COLO668 (cell line): ENCODE results near the gene PRR36.

ENCODE experiments used
- DNase-seq: peaks from one replicate; lab custom pipeline; 2025; ENCODE audit not compliant: unreplicated experiment; lab: John Stamatoyannopoulos, UW

PRR36 gene

DNA sequence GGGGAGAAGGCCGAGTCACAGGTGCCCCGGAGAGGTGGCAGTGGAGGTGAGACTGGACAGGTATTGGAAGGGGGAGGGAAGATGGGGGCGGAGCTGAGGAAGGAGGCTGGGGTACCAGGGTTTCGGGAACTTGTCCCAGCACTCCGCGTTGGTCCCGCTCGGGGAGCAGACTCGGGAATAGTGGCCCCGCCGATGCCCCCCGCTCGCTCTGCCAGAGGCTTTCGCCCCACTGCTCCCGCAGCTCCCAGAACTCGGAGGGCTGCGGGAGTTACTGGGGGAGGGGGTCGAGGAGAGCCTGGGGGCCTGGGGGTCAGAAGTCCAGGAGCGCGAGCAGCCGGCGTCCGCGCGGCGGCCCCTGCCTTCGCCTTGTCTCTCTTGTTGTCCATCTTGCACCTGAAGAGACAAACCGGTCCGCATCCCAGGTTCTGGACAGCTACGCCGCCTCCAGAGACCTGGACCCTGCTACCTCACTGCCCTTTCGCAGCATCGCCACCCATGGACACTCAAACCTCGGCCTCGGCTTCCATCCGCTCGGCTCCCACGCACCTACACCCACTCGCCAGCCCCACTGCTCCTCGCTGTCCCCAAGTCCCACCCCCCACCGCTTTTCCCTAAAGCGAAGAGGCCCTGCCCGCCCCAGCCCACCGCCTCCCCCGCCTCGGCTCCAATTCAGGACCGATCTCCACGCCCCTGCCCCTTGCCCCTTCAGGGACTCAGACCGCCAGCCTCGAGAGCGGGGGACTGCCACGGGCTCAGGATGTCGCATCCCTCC, 700 bp downstream of the PRR36 start:
- DNase-seq, result no peak

DNA sequence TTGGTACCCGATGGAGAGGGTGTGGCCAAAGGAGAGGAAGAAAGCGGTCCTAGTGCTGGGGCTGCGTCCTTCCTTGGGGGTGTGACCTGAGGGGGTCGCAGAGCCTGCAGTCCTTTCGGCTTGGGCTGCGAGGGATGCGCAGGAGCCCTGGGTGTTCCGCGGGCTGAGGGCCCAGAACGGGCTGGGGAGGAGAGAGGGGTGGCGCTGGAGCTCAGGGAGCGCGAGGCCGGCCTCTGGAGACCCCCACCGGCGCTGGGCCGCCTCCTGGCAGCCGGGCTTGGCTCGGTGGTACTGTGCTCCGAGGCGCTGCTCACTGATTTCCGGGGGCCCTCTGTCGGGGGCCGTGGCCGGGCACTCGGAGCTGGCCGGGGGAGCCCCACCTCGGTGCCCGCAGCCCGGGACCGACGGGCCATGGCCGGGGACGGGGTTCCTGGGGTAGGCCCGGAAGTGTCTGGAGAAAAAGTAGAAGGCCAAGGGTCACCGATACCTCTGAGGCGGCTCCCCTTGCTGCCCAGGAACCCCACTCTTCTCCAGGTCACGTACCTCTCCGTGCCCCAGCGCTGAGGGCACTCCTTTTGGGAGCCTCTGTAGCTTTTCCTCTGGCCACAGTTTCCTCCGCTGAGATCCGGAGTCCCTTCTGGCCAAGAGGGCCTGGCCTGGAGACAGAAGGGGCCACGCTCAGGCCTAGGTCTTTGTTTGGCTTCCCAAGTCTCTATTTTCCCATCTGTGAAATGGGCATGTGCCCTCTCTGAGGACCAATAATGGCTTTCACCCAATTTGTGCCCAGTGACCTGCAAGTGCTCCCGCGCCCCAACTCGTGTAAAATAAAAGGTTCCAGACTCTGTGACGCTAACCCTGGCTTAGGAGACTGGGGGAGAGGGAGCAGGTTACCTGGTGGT, 1.6 kb downstream of the PRR36 start:
- DNase-seq, result no peak

DNA sequence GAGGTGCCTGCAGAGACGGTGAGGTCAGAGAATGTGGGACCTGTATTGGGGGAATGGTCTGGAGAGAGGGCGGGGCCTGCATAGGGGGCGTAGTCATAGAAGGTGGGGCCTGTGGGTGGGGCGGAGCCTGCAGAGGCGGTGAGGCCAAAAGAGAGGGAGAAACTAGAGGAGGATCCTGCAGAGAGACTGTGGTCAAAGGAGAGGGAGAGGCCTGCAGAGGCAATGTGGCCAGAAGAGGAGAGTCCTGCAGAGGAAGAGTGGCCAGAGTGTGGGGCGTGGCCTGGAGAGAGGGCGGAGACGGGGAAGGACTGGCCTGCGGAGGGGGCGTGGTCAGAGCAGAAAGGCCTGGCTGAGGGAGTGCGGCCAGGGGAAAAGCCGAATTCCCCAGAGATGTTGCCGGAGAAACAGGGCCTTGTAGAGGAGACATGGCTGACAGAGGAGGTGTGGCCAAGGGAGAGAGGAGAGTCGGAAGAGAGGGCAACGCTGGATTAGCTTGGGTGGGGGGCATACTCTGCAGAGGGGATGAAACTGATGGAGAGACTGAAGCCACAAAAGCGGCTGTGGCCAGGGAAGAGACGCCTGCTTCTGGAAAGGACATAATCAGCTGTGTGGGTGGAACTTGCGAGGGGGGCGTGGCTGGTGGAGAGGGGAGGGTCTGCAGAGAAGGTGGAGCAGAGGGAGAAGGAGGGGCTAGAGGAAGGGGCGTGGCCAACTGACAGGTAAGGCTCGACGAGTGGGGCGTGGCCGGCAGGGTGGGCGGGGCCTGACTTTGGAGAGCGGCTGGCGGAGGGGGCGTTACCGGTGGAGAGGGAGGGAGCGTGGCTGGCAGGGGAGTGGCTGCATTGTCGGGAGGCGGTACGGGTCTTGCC, 2.5 kb downstream of the PRR36 start:
- DNase-seq, result peak; percentile 89

DNA sequence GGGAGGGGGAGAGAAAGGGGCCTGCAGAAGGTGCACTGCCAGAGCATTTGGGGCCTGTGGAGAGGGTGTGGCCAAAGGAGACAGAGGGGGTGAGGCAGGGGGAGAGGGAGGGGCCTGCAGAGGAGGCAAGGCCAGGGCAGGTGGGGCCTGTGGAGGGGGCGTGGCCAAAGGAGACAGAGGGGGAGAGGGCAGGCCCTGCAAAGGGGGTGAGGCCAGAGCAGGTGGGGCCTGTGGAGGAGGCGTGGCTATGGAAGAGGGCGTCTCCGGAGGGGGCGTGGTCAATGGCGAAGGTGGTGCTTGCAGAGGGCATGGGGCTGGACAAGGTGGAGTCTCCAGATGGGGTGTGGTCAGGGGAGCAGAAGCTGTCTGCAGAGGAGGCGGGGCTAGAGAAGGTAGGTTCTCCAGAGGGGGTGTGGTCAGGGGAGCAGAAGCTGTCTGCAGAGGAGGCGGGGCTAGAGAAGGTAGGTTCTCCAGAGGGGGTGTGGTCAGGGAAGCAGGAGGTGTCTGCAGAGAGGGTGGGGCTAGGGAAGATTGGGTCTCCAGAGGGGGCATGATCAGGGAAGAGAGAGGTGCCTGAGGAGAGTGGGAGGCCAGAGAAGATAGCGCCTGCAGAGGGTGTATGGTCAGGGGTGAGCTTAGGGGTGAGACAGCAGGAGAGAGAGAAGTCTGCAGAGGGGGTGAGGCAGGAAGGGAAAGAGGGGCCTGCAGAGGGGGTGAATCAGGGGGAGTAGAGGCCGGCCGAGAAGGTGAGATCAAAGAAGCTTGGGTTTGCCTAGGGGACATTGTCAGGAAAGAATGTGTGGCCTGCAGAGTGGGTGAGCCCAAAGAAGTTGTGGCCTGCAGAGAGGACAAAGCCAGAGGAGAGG, 3.4 kb downstream of the PRR36 start:
- peak; percentile 70 for DNase-seq

DNA sequence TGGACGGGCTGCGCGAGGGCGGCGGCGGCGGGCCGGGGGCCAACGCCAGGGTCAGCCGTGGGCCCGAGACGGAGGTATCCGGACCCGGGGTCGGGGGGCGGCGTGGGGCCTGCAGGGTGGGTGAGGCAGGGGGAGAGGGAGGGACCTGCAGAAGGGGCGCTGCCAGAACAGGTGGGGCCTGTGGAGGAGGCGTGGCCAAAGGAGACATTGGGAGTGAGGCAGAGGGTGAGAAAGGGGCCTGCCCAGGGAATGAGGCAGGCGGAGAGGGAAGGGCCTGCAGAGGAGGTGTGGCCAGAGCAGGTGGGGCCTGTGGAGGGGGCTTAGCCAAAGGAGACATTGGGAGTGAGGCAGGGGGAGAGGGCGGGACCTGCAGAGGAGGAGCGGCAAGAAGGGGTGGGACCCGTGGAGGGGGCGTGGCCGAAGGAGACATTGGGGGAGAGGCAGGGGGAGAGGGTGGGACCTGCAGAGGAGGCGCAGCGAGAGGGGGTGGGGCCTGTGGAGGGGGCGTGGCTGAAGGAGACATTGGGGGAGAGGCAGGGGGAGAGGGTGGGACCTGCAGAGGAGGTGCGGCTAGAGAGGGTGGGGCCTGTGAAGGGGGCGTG, 4.2 kb downstream of the PRR36 start:
- DNase-seq, result no peak

DNA sequence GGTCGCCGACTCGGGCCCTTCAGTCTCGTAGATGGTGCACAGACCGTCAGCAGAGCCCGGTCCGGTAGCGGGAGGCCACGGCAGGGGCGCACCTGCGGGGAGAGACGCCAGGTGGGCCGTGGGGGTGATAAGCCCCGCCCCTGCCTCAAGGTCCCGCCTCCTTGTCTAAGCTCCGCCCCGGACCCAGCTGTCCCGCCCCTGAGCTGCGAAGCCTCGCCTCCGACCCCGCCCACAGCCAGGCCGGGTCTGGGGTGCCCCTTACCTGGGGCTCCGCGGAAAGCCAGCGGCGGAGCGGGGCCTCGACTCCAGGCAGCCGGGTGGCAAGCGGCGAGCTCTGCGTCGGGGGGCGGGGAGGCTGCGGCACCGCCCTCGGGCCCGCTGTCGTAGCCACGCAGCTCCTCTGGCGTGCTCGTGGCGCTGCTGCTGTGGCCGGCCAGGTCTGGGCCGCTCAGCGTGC, 4.7 kb downstream of the PRR36 start:
- peak; percentile 63 for DNase-seq

DNA sequence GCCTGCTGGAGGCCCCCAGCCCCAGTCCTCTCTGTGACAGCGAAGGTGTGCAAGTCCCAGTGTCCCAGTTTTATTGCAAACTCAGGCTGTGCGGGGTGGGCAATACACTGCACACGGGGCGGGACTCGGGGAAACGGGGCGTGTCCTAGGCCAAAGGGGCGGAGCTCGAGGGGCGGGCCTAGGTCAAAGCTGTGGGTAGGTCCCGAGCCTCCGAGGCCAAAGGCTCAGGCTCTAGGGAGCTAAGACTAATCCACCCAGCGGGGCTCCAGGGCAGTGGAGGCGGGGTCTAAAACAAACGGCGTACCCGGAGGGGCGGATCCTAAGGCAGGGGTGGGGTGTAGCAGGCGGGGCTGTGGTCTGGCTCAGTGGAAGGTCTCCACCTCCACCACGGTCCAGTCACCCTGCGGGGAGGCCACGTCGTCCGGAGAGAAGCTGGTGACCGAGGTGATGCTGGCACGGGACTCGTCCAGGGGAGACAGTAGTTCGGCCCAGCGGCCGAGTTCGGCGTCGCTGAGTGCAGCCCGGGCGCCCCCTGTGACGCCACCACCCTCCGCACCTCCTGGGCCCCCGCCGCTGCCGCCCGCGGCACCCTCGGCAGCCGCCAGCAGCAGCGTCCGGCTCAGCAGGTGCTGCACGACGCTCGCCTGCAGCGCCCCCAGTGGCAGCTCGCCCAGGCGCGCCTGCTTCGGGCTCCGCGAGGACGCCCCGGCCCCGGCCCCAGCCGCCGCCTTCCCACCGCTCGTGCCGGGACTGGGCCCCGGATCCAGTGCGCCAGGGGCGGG, 5.3 kb downstream of the PRR36 start:
- peak; percentile 83 for DNase-seq

DNA sequence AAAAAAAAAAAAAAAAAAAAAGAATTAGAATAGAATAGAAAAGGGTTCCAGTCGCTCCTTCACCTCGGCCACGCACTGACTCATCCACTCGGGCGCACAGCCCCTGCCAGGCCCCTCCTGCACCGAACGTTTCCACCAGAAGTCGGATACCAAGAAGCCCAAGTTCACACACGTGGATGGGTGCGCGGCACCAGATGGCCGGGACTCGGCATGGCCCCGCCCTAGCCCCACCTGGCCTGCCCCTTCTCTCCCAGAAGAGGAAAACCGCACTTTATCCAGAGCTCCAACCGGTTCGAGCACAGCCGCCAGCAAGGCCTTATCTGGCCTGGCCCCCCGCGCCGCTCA, 5.9 kb downstream of the PRR36 start:
- DNase-seq, result no peak

DNA sequence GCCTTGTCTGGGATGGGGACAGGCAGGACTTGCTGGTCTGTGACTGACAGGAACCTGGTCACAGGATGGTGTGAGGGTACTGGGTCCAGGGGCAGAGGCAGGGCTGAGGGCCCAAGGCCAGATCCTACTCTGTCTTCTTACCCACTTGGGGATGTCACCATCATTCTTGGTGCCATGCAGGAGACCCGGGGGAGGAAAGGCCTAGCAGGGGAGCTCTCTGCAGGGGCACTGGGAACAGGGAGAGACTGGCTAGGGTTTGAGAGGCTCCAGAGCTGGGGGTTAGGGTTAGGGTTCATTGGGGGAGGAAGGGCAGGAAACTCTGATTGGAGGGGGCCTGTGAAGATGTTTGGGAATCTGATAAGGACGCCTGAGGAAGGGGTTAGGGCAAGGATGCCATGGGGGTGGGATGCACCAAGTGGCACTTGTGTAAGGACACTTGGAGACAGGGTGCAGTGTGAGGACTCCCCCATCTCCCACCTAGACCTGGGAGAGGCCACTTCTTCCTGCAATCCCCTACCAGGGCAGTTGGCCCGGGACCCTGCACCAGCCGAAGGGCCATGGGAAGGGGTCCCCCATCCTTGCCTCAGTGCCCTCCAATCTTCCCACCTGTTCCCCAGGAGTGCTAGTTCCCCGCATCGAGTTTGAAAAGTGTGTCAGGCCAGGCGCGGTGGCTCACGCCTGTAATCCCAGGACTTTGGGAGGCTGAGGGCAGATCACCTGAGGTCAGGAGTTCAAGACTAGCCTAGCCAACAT, 6.9 kb downstream of the PRR36 start:
- no peak for DNase-seq

DNA sequence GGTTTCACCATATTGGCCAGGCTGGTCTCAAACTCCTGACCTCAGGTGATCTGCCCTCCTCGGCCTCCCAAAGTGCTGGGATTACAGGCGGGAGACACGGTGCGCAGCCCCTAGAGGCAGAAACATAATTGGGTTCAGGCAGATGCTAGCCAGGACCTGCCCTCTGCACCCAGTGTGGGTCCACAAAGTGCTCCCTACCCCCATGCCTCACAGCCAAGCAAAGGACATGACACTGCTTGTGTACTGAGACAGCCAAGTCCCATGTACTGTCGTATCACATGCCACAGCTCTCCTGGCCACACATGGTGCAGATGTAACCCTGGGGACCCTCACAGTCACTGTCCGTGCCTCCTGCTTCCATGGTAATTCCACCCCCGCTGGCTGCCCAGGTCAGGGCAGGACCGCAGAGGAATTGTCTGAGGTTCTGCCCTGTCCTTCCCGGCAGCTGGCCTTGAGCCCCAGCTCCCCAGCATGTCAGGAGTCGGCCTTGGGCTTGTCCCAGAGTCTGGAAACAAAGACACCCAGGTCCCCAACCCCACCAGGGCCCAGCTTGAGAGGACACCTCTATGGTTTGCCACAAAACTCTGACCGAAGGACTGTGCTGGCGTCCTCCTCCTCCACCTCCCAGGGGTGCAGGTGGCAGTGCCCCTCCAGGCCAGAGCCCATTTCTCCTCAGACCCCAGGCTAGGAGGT, 7.6 kb downstream of the PRR36 start:
- DNase-seq, result no peak

DNA sequence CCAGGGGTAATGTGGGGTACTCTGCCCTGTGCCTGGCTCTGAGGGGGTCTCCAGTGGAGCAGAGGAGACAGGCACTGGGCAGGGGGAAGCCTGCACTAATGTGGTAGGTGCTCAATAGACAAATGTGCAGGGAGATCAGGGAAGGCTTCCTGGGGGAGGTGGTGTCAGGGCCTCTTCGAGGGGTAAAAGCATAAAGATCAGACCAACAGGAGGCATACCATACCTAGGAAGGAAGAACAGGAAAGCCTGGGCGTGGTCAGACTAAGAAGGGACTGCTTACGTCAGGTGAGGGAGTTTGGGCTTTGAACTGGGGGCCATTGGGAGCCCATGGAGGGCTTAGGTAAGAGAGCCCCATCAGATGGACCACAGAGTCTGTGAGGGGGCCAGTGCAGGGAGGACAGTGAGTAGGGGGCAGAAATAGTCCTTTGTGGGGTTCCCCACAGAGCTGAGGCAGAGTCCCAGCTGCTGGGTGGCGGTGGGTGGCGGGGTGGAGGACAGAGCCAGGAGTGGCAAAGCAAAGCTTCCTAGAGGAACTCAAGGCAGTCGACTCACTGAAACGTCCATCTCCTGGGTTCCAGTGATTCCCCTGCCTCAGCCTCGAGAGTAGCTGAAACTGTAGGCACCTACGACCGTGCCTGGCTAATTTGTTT, 8.8 kb downstream of the PRR36 start:
- no peak for DNase-seq

DNA sequence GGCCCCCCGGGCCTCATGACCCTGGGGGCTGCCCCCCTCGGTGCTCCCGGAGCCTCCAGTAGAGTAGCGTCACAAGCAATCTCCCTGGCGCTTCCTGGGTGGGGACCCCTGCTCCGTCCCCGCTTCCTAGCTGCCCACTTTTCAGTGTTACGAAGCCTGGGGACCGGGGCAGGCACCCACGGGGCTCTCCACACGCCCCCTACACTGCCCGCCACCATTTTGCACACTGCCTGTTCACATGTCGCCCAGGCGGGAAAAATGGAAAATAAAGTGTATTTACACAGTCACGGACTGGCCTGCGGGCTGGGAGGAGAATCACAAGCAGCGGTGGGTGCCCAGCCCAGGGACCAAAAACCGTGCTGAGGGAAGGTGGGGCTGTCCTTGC, 9.5 kb downstream of the PRR36 start:
- DNase-seq, result peak; percentile 24

DNA sequence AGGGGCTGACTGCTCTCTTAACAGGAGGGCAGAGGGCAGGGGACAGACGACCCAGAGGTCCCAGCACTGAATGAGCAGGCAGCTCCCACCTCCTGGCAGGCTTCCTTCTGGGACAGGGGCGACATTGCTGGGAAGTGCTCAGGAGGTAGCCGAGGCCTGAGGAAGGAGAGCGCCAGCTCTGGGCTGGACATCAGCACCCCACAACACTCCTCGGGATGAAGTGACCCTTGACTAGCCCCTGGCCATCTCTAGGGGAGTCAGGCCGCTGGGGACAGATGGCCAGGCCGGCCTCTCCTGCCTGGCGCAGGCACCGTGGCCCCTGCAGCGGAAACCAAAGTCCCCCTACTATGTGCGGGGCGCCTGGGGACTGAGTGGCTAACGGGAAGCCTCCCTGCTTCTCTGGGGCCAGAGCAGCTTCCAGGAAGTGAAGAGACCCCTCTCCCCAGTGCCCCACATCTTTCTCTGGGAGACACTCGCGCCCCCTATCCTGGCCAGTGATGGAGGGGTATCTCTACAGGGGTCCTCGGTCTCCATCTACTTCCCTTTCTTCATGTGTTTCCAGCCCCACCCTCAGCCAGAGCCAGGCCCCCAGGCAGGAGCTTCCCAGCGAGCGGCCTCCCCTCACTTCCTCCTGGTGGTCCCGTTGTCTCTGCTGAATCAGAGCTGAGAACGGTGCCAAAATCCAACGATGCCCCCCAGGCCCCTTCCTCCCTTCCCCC, 10.1 kb downstream of the PRR36 start:
- DNase-seq, result no peak

DNA sequence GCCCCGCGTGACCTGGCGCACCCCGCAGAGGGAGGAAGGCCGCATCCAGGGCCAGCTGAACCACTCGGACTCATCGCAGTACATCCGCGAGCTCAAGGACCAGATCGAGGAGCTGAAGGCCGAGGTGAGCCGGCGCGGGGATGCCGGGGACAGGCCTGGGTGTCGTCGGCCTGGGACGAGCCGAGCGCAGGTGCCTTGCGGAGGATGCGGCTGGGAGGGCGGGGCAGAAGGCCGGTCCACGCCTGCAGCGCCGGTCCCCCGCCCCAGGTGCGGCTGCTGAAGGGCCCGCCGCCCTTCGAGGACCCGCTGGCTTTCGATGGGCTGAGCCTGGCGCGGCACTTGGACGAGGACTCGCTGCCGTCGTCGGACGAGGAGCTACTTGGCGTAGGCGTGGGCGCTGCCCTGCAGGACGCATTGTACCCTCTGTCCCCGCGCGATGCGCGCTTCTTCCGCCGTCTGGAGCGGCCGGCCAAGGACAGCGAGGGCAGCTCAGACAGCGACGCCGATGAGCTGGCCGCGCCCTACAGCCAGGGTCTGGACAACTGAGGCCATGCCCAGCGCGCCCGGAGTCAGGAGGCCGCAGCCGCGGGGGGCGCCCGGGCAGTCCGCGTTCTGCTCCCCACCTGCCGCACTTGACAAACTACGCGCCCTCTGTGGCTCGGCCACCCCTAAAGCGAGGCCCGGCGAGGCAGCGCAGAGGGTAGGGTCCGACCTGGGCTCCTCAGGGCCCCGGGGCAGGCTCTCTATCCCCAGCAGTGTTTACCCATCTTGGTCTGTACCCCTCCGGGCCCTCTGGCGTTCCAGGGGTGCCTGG, 10.8 kb downstream of the PRR36 start:
- no peak for DNase-seq

DNA sequence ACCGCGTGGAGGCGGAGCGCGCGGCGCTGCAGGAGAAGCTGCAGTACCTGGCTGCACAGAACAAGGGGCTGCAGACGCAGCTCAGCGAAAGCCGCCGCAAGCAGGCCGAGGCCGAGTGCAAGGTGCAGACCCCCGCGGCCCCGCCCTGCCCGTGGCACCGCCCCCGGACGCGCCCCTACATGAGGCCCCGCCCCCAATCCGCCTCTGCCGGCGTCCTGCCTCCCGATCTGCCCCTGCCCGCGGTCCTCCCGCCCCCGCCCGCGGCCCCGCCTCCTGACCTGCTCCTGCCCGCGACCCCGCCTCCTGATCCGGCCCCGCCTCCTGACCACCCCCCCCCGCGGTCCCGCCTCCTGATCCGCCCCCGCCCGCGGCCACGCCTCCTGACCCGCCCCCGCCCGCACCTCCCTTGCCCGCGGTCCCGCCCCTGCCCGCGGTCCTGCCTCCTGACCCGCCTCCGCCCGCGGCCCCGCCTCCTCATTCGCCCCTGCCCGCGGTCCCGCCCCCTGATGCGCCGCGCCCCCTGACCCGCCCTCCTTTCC, 11.7 kb downstream of the PRR36 start:
- peak; percentile 66 for DNase-seq
